HEK293 (cell line): ENCODE results near the gene AFF3.

ENCODE experiments used
- ZNF514 ChIP-seq: fragments of 450-650 bp; formaldehyde crosslinking; IDR thresholded peaks from 2 replicates; pipeline ENCODE4 v1.5.1; 2016; ENCODE audit warnings: missing biosample characterization, missing genetic modification characterization
- ZNF658 ChIP-seq: fragments of 450-650 bp; formaldehyde crosslinking; IDR thresholded peaks from 2 replicates; pipeline ENCODE4; 2016; ENCODE audit warnings: missing biosample characterization, missing genetic modification characterization
- TF ChIP-seq, protein P1 (sequence below): fragments of 450-650 bp; formaldehyde crosslinking; IDR thresholded peaks from 2 replicates; pipeline ENCODE4 v1.5.1; 2016; ENCODE audit warnings: missing biosample characterization, missing genetic modification characterization

DNA sequence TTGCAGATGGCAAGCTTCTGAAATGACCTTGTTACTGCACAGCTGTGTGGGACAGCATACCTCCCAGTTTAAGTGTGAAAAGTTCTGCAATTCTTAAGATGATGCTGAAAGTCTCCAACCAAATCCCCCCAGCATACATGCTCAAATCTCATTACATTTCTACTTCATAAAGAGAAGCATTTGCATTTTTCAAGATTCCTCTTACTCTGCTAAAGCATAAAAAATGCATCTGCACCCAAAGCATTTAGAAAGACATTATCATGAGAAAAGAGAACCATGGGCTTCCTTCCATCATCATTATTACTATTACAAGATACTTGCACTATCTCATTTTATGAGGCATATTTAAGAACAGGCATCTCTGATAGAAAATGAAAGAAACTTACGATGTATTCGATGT, 415.7 kb downstream of the AFF3 start:
- TF ChIP-seq ZNF658 (tag by site-specific recombination) (no peak), ZNF514 (tag by site-specific recombination) (no peak)
- TF ChIP-seq, protein P1, sequence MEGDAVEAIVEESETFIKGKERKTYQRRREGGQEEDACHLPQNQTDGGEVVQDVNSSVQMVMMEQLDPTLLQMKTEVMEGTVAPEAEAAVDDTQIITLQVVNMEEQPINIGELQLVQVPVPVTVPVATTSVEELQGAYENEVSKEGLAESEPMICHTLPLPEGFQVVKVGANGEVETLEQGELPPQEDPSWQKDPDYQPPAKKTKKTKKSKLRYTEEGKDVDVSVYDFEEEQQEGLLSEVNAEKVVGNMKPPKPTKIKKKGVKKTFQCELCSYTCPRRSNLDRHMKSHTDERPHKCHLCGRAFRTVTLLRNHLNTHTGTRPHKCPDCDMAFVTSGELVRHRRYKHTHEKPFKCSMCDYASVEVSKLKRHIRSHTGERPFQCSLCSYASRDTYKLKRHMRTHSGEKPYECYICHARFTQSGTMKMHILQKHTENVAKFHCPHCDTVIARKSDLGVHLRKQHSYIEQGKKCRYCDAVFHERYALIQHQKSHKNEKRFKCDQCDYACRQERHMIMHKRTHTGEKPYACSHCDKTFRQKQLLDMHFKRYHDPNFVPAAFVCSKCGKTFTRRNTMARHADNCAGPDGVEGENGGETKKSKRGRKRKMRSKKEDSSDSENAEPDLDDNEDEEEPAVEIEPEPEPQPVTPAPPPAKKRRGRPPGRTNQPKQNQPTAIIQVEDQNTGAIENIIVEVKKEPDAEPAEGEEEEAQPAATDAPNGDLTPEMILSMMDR (tag by site-specific recombination), result no peak
